Measurements from ENCODE around the gene EGR2. TPM values are rescaled to one million over a fixed set of nuclear protein-coding genes. Genes with fewer than 3 reads are reported as not detected.

The EGR2 gene
- total and polyA plus RNA-seq, 3 donors from 2014 or later: 6.8 to 8.8 (median 6.8) TPM

DNA sequence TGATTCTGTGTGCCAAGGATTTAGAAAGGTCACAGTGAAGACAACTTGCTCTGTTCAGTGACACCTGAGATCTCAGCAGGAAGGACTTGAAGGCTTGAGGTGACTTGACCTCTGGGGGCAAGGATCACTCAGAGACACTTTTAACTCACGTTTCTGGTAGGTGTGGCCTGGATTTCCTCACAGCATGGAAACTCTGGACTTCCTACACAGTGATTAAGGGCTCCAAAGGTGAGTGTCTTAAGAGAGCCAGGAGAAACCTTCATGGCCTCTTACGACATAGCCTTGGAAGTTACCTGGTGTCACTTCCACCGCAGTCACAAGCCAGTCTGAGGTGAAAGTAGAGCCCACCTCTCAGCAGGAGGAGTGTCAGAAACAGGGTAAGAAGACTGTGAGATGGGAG lies 49.8 kb downstream of the EGR2 start:
- H3K4me3 ChIP-seq: no peak overlapping the region
- no peak overlapping the region for H3K27ac ChIP-seq
- H3K9me3 ChIP-seq: no peaks in the 10 kb centered on the region
- WGBS, 2 donors: 81% methylated on average over 3 of the region's 3 CpGs
- H3K36me3 ChIP-seq (ENCODE audit: low read depth, missing control alignments): no peaks in the 10 kb centered on the region
- no peak for DNase-seq
- H3K27me3 ChIP-seq: no peaks in the 10 kb centered on the region
- intact Hi-C loops (cut with DNase I; ENCODE audit: low total_unique reads): no loop called here
- peaks cover 14% of the 10 kb centered on the region for H3K4me1 ChIP-seq
- TF ChIP-seq, protein P1, sequence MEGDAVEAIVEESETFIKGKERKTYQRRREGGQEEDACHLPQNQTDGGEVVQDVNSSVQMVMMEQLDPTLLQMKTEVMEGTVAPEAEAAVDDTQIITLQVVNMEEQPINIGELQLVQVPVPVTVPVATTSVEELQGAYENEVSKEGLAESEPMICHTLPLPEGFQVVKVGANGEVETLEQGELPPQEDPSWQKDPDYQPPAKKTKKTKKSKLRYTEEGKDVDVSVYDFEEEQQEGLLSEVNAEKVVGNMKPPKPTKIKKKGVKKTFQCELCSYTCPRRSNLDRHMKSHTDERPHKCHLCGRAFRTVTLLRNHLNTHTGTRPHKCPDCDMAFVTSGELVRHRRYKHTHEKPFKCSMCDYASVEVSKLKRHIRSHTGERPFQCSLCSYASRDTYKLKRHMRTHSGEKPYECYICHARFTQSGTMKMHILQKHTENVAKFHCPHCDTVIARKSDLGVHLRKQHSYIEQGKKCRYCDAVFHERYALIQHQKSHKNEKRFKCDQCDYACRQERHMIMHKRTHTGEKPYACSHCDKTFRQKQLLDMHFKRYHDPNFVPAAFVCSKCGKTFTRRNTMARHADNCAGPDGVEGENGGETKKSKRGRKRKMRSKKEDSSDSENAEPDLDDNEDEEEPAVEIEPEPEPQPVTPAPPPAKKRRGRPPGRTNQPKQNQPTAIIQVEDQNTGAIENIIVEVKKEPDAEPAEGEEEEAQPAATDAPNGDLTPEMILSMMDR (IDR thresholded peaks at IDR 0.05): no peak
- no peak for TF ChIP-seq POLR2A (IDR thresholded peaks at IDR 0.05)

DNA sequence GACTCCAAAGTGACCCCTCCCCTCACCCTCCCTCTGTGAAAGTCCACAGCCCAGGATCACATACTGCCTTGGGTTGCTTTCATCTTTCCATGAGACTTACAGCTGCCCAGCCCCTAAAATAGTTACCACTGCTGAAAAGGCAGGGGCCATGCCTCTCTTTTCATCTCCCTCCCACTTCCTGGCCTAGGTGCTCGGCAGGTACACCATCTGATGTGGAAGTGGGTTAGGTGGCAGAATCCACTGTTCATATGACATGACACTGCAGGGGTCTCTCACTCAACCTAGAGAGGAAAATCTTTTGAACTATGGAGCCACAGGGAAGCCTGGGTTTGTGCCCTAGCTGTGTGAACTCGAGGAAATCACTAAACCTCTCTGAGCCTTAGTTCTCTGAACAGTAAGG lies 50.4 kb downstream of the EGR2 start:
- Histone ChIP-seq H3K36me3 (ENCODE audit: low read depth, missing control alignments) (no peaks in the 10 kb centered on the region), H3K9me3 (no peaks in the 10 kb centered on the region), H3K27ac (no peak overlapping the region), H3K4me3 (no peak overlapping the region), H3K27me3 (no peaks in the 10 kb centered on the region), H3K4me1 (peaks cover 21% of the 10 kb centered on the region)
- intact Hi-C loops (cut with DNase I; ENCODE audit: low total_unique reads): no loop called here
- WGBS, 2 donors: 85 to 98% methylated on average over 2 of the region's 2 CpGs
- TF ChIP-seq, protein P1 (IDR thresholded peaks at IDR 0.05): no peak
- no peak for TF ChIP-seq POLR2A (IDR thresholded peaks at IDR 0.05)
- no peak for DNase-seq

DNA sequence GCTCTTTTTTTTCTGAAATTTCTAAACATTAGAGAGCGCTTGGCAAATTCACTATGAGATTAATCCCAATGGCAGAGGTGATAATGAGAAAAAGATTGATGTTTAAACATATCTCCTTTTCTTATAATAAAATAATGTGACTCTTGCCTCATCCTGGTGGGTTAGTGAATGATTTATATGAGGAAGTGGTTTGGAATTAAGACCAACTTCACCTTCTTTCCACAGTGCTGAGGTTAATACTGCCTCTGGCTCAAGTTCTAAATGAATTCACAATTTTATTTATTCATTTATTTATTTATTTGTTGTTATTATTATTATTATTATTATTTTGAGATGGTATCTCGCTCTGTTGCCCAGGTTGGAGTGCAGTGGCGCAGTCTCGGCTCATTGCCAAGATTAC lies 52.2 kb downstream of the EGR2 start:
- DNase-seq: no peak
- no peaks in the 10 kb centered on the region for H3K36me3 ChIP-seq (ENCODE audit: low read depth, missing control alignments)
- no peaks in the 10 kb centered on the region for H3K9me3 ChIP-seq
- WGBS, 2 donors: 96 to 98% methylated on average over 4 of the region's 4 CpGs
- TF ChIP-seq, protein P1 (IDR thresholded peaks at IDR 0.05): no peak
- no peak for TF ChIP-seq POLR2A (IDR thresholded peaks at IDR 0.05)
- H3K4me1 ChIP-seq: peaks cover 19% of the 10 kb centered on the region
- H3K27me3 ChIP-seq: no peaks in the 10 kb centered on the region
- H3K4me3 ChIP-seq: no peak overlapping the region
- intact Hi-C loops (cut with DNase I; ENCODE audit: low total_unique reads): no loop called here
- H3K27ac ChIP-seq: peak overlapping the region in 1 of 2 donors; percentile 61

DNA sequence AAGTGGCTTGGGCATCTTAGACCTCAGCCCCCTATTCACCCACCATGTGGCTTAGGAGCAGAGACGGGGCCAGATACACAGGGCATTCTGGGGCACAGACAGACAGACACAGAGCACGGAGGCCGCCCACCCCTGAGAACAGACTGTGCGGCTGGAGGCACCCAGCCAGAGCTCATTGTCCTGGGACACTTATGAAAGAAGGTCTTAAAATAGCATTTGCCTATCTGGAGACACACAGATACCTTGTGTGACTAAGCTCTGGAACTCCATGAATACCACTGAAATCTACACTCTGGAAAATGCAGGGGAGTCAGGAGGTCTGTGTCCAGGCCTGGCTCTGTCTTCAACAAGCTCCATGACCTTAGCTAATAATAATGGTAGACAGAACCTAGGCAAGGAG lies 53.0 kb downstream of the EGR2 start:
- Histone ChIP-seq H3K9me3 (no peaks in the 10 kb centered on the region), H3K4me1 (peaks cover 19% of the 10 kb centered on the region), H3K4me3 (no peak overlapping the region), H3K27me3 (no peaks in the 10 kb centered on the region), H3K27ac (peak overlapping the region in 1 of 2 donors; percentile 65), H3K36me3 (ENCODE audit: low read depth, missing control alignments) (no peaks in the 10 kb centered on the region)
- 46 to 90% methylated on average over 2 to 4 of the region's 4 CpGs for WGBS, 2 donors
- intact Hi-C loops (cut with DNase I; ENCODE audit: low total_unique reads): no loop called here
- TF ChIP-seq, protein P1 (IDR thresholded peaks at IDR 0.05): no peak
- no peak for TF ChIP-seq POLR2A (IDR thresholded peaks at IDR 0.05)
- DNase-seq: peak; percentile 48

Other genes with a start within 250 kb of the EGR2 start
- 10 to 100 TPM; 65.9 to 87.8 TPM for gene ADO, start 11.6 kb downstream of the EGR2 start, total RNA-seq
- gene ADO, start 11.6 kb downstream of the EGR2 start, polyA plus RNA-seq (ENCODE audit: insufficient read depth, low read depth, low replicate concordance): 93.9 TPM

All from testis (tissue), 3 donors.